Stimulated activated naive CD8-positive, alpha-beta T cell treated with anti-CD3 and anti-CD28 coated beads, Interleukin-15, Interleukin-2, amounts not matched to agents 100 ng/mL and 50 ng/mL, for 24 hours (primary cell): ENCODE results near the gene TRMT6.
A peak's percentile ranks its signal among the peaks of the same experiment; 100 is the strongest.

Source experiments
- H3K27ac Mint-ChIP-seq: one replicate; pipeline ENCODE4 v1.8.0; 2021; ENCODE audit warnings: mild to moderate bottlenecking, mixed read lengths
- H3K27me3 Mint-ChIP-seq: one replicate; pipeline ENCODE4 v1.8.0; 2021; ENCODE audit warnings: mixed read lengths
- H3K36me3 Mint-ChIP-seq: one replicate; pipeline ENCODE4 v1.8.0; 2021; ENCODE audit warnings: low read depth, mixed read lengths
- H3K4me1 Mint-ChIP-seq: one replicate; pipeline ENCODE4 v1.8.0; 2021; ENCODE audit warnings: low read depth, mixed read lengths
- H3K4me3 Mint-ChIP-seq: one replicate; pipeline ENCODE4 v1.8.0; 2021; ENCODE audit warnings: mild to moderate bottlenecking, mixed read lengths
- H3K9me3 Mint-ChIP-seq: one replicate; pipeline ENCODE4 v1.8.0; 2021; ENCODE audit warnings: mixed read lengths

Gene TRMT6

GRCh38 chr20:5973172-5973571, 22.8 kb upstream of the TRMT6 start:
- Mint-ChIP-seq H3K27me3 (no peaks in the 10 kb centered on the region), H3K4me1 (no peaks in the 10 kb centered on the region), H3K4me3 (no peak overlapping the region), H3K36me3 (peaks cover 71% of the 10 kb centered on the region), H3K27ac (no peak overlapping the region), H3K9me3 (no peaks in the 10 kb centered on the region)

GRCh38 chr20:5971203-5971602, 20.9 kb upstream of the TRMT6 start:
- no peaks in the 10 kb centered on the region for H3K27me3 Mint-ChIP-seq
- H3K4me3 Mint-ChIP-seq, result no peak overlapping the region
- peaks cover 69% of the 10 kb centered on the region for H3K36me3 Mint-ChIP-seq
- H3K4me1 Mint-ChIP-seq, result no peaks in the 10 kb centered on the region
- no peaks in the 10 kb centered on the region for H3K9me3 Mint-ChIP-seq
- no peak overlapping the region for H3K27ac Mint-ChIP-seq

GRCh38 chr20:5970381-5970780, 20.0 kb upstream of the TRMT6 start:
- Mint-ChIP-seq H3K9me3 (no peaks in the 10 kb centered on the region), H3K4me3 (no peak overlapping the region), H3K36me3 (peaks cover 76% of the 10 kb centered on the region), H3K27me3 (no peaks in the 10 kb centered on the region), H3K27ac (no peak overlapping the region), H3K4me1 (no peaks in the 10 kb centered on the region)

GRCh38 chr20:5969940-5970339, 19.6 kb upstream of the TRMT6 start:
- Mint-ChIP-seq H3K27ac (no peak overlapping the region), H3K4me3 (no peak overlapping the region), H3K9me3 (no peaks in the 10 kb centered on the region), H3K27me3 (no peaks in the 10 kb centered on the region), H3K4me1 (no peaks in the 10 kb centered on the region), H3K36me3 (peaks cover 76% of the 10 kb centered on the region)

GRCh38 chr20:5969348-5969935, 19.1 kb upstream of the TRMT6 start:
- no peak overlapping the region for H3K27ac Mint-ChIP-seq
- no peaks in the 10 kb centered on the region for H3K27me3 Mint-ChIP-seq
- peaks cover 75% of the 10 kb centered on the region for H3K36me3 Mint-ChIP-seq
- no peaks in the 10 kb centered on the region for H3K9me3 Mint-ChIP-seq
- no peaks in the 10 kb centered on the region for H3K4me1 Mint-ChIP-seq
- no peak overlapping the region for H3K4me3 Mint-ChIP-seq

- Mint-ChIP-seq H3K36me3 (peaks cover 79% of the 10 kb centered on the region), H3K27me3 (no peaks in the 10 kb centered on the region), H3K4me3 (no peak overlapping the region), H3K4me1 (no peaks in the 10 kb centered on the region), H3K27ac (no peak overlapping the region), H3K9me3 (no peaks in the 10 kb centered on the region)
Measured at GRCh38 chr20:5968462-5968861, 18.1 kb upstream of the TRMT6 start.

GRCh38 chr20:5967469-5967868, 17.1 kb upstream of the TRMT6 start:
- H3K27ac Mint-ChIP-seq, result no peak overlapping the region
- no peaks in the 10 kb centered on the region for H3K27me3 Mint-ChIP-seq
- H3K4me1 Mint-ChIP-seq, result no peaks in the 10 kb centered on the region
- H3K4me3 Mint-ChIP-seq, result no peak overlapping the region
- H3K9me3 Mint-ChIP-seq, result no peaks in the 10 kb centered on the region
- H3K36me3 Mint-ChIP-seq, result peaks cover 77% of the 10 kb centered on the region

GRCh38 chr20:5949943-5950270, 426 bp downstream of the TRMT6 start:
- peaks cover 75% of the 10 kb centered on the region for H3K36me3 Mint-ChIP-seq
- H3K9me3 Mint-ChIP-seq, result no peaks in the 10 kb centered on the region
- peaks cover 3% of the 10 kb centered on the region for H3K27me3 Mint-ChIP-seq
- H3K4me1 Mint-ChIP-seq, result peaks cover 72% of the 10 kb centered on the region
- H3K27ac Mint-ChIP-seq, result peak overlapping the region; percentile 99
- H3K4me3 Mint-ChIP-seq, result peak overlapping the region; percentile 99

GRCh38 chr20:5947276-5947675, 3.1 kb downstream of the TRMT6 start:
- Mint-ChIP-seq H3K4me1 (peaks cover 68% of the 10 kb centered on the region), H3K27ac (peak overlapping the region; percentile 87), H3K27me3 (peaks cover 3% of the 10 kb centered on the region), H3K36me3 (peaks cover 79% of the 10 kb centered on the region), H3K4me3 (peak overlapping the region; percentile 99), H3K9me3 (no peaks in the 10 kb centered on the region)

GRCh38 chr20:5945963-5946362, 4.4 kb downstream of the TRMT6 start:
- H3K27ac Mint-ChIP-seq, result peak overlapping the region; percentile 11
- H3K36me3 Mint-ChIP-seq, result peaks cover 86% of the 10 kb centered on the region
- no peak overlapping the region for H3K4me3 Mint-ChIP-seq
- H3K4me1 Mint-ChIP-seq, result peaks cover 57% of the 10 kb centered on the region
- H3K9me3 Mint-ChIP-seq, result no peaks in the 10 kb centered on the region
- H3K27me3 Mint-ChIP-seq, result peaks cover 3% of the 10 kb centered on the region

GRCh38 chr20:5938456-5939029, 11.8 kb downstream of the TRMT6 start:
- Mint-ChIP-seq H3K4me1 (peaks cover 18% of the 10 kb centered on the region), H3K27me3 (no peaks in the 10 kb centered on the region), H3K27ac (peak overlapping the region; percentile 57), H3K4me3 (no peak overlapping the region), H3K36me3 (peaks cover 50% of the 10 kb centered on the region), H3K9me3 (no peaks in the 10 kb centered on the region)

- Mint-ChIP-seq H3K9me3 (no peaks in the 10 kb centered on the region), H3K27ac (no peak overlapping the region), H3K27me3 (no peaks in the 10 kb centered on the region), H3K4me1 (peaks cover 18% of the 10 kb centered on the region), H3K4me3 (no peak overlapping the region), H3K36me3 (peaks cover 26% of the 10 kb centered on the region)
Measured at GRCh38 chr20:5936238-5936637, 14.1 kb downstream of the TRMT6 start.

- H3K4me3 Mint-ChIP-seq, result no peak overlapping the region
- H3K4me1 Mint-ChIP-seq, result peaks cover 18% of the 10 kb centered on the region
- H3K9me3 Mint-ChIP-seq, result no peaks in the 10 kb centered on the region
- H3K27ac Mint-ChIP-seq, result no peak overlapping the region
- peaks cover 18% of the 10 kb centered on the region for H3K36me3 Mint-ChIP-seq
- no peaks in the 10 kb centered on the region for H3K27me3 Mint-ChIP-seq
Measured at GRCh38 chr20:5935384-5935783, 14.9 kb downstream of the TRMT6 start.

GRCh38 chr20:5933802-5934436, 16.4 kb downstream of the TRMT6 start:
- Mint-ChIP-seq H3K27me3 (no peaks in the 10 kb centered on the region), H3K27ac (no peak overlapping the region), H3K4me3 (no peak overlapping the region), H3K9me3 (no peaks in the 10 kb centered on the region), H3K4me1 (peaks cover 18% of the 10 kb centered on the region), H3K36me3 (peaks cover 6% of the 10 kb centered on the region)

GRCh38 chr20:5932796-5933195, 17.5 kb downstream of the TRMT6 start:
- H3K9me3 Mint-ChIP-seq, result no peaks in the 10 kb centered on the region
- peaks cover 2% of the 10 kb centered on the region for H3K36me3 Mint-ChIP-seq
- H3K4me3 Mint-ChIP-seq, result no peak overlapping the region
- peaks cover 18% of the 10 kb centered on the region for H3K4me1 Mint-ChIP-seq
- peaks cover 5% of the 10 kb centered on the region for H3K27me3 Mint-ChIP-seq
- no peak overlapping the region for H3K27ac Mint-ChIP-seq

GRCh38 chr20:5931411-5931810, 18.9 kb downstream of the TRMT6 start:
- Mint-ChIP-seq H3K27me3 (peaks cover 14% of the 10 kb centered on the region), H3K4me3 (no peak overlapping the region), H3K27ac (no peak overlapping the region), H3K36me3 (no peaks in the 10 kb centered on the region), H3K9me3 (no peaks in the 10 kb centered on the region), H3K4me1 (peaks cover 18% of the 10 kb centered on the region)
